HL-60 (cell line): Measurements from ENCODE around the gene OSBPL10.

Source experiments
- CTCF ChIP-seq: IDR thresholded peaks from one replicate; pipeline ENCODE4 v1.5.1; 2011; ENCODE audit warnings: low read length, control low read depth, inconsistent platforms; ENCODE audit not compliant: insufficient read depth
- GABPA ChIP-seq: IDR thresholded peaks from 2 replicates; pipeline ENCODE4 v1.6.1; 2012; ENCODE audit warnings: low read depth
- POLR2AphosphoS5 ChIP-seq: IDR thresholded peaks from 2 replicates; pipeline ENCODE4 v1.6.1; 2012; ENCODE audit warnings: low read depth
- REST ChIP-seq: IDR thresholded peaks from 2 replicates; pipeline ENCODE4 v1.6.1; 2012; ENCODE audit warnings: low read depth; ENCODE audit not compliant: insufficient replicate concordance
- SPI1 ChIP-seq: IDR thresholded peaks from 2 replicates; pipeline ENCODE4 v1.6.1; 2012; ENCODE audit warnings: low read depth, mild to moderate bottlenecking, borderline replicate concordance

GRCh38 chr3:31953636-31954035, 27.4 kb downstream of the OSBPL10 start:
- TF ChIP-seq CTCF = no peak
- TF ChIP-seq POLR2AphosphoS5 = no peak
- no peak for TF ChIP-seq REST
- no peak for TF ChIP-seq SPI1
- TF ChIP-seq GABPA = no peak
